GM21381 (cell line): ENCODE results near the gene SLC7A11.

Experiments used
- ATAC-seq: cut with Tn5 transposase; IDR thresholded peaks from one replicate; pipeline ENCODE4 v1.9.1; 2021; ENCODE audit warnings: mild to moderate bottlenecking, moderate library complexity; ENCODE audit not compliant: unreplicated experiment

The SLC7A11 gene

DNA sequence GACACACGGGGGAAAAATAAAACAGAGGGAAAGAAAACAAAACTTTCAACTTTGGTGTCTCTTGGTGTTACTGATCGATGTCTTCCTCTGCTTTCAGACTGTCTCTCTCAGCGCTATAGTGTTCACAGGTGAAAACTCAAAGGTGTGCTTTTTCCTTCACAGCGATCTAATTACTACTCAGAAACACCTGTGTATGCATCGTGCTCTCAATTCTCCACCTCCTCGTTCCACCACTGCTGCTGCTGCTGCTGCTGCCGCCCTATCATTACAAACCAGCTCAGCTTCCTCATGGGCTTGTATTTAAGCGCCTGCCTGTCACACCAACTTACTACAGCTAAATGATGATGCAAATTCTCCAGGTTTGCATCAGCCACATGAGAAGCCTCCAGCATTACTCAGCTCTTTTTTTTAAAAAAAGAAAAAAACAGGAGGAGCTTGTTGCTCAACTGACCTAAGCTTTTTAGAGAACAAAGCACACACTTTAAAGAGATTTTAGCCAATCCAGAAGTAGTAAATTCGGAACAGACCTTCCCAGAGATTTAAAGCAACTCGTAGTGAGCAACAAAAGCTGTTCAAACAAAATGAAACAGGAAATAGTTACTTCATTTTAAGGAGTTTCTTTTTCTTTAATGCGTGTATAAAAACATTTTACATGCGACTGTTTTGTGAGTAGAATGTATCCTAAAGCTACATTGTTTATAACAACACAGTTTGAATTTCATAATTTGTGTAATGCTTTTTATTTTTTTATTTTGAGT, at the start of gene SLC7A11:
Gene SLC7A11, minus strand, starts transcription at position 274 of the 758 bp plus-strand sequence. CDS start 280 bp downstream, outside the sequence.
- ATAC-seq = peak; percentile 98

DNA sequence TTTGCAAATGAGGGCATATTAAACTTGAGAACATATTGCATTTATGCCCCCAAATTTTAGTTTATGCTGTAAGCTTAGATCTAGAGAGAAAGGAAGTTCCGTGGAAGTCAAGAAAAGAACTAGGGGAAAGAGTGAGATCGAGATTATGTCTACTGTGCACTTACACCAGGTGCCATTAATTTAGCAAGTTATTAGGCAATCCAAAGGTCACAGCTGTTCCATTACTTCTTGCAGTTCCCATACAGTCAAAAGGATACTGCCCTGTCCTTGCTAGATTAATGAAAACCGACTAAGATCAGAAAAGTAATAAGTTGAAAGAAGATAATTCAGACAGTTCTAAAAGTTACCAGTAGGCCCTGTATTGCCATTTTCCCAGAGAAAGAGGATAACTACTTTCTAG, 49.3 kb upstream of the SLC7A11 start:
- ATAC-seq = no peak

DNA sequence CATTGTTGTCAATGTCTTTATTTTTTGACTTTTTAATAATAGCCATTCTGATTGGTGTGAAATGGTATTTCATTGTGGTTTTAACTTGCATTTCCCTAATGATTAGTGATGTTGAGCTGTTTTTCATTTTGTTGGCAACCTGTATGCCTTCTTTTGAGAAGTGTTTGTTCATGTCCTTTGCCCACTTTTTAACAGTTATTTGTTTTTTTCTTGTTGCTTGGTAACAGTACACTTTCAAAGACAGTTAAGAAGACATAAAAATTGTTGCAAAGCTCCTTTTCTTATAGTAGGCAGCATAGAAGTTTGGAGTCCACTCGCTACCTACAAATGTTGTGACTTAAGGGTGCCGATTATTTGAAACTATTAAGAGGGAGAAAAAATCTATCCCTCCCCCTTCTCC, 48.7 kb upstream of the SLC7A11 start:
- no peak for ATAC-seq

DNA sequence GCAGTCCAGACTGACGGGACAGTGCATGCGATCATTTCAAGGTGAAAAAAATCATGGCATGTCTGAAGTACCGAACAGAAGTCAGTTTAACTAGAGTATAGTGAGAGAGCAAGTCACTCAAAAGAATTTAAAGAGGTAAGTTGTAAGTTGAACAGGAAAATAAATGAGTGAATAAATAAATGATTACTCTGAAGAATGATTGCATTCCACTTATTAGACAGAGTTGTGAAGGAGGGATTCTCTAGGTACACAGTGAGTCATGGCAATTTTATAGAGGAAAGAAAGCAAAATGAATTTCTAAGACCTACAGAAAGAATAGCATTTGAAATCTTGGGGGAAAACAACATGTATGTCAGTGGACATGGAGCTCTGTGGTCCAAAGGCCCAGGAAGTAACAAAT, 37.1 kb upstream of the SLC7A11 start:
- no peak for ATAC-seq

DNA sequence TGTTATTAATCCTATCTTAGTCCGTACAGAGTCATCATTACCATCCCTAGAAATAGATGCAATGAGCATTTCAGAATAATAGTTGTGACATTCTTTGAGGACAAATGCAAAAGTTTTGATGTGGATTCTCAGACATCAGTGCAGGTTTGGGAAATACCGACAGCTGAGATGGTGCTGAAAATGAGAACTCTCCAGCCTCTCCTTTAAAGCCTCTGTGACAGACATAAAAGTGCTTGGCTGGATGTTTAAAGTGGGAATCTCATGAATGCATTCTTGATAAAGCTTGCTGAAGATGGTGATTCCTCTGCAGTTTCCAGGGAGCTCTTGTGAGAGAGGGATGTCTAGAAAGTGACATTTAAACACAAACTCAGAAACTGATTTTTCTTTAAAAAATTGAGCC, 35.0 kb upstream of the SLC7A11 start:
- ATAC-seq = no peak

DNA sequence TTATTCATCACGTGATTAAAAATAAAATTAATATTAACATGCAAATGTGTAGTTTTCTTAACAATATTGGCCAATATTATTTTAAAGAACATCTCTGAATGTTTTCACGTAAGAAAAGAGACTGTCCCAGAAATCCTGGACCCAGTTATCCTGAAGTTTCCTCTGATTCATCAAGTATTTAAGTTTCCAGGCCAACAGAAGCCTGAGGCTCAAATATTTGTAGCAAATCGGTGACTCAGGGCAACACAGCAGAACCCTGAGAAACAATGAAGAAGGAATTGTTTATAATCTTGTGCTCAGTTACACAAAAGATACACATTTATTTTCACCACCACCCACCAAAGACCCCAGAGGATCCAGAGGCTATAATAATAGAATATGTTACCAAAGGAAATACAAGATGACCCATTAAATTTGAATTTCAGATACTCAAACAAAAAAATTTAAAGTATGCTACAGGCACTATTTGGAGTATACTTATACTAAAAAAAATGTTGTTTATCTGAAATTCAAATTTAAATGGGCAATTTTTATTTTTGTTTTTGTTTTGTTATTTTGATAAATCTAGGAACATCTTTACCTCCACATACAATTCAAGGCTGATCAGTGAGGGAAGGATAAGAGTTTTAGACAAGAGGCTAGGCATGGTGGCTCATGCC, 33.9 kb upstream of the SLC7A11 start:
- no peak for ATAC-seq

DNA sequence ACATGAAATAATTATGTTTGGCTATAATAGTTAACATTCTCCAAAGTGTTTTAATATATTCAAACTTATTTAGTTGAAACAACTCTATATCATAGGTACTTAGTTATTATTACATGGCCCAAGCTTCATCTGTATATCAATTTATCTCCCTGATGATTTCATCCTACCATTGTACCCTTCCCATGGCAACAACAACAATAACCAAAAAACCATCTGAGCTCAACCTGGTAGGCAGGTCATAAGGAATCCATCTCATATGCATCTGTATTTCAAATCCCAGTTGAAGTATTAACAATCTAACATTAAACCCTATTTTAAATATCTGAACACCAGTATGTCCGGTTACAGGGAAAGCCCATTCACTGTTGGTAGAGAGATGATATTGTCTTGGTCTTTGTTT, 33.1 kb upstream of the SLC7A11 start:
- ATAC-seq = no peak

DNA sequence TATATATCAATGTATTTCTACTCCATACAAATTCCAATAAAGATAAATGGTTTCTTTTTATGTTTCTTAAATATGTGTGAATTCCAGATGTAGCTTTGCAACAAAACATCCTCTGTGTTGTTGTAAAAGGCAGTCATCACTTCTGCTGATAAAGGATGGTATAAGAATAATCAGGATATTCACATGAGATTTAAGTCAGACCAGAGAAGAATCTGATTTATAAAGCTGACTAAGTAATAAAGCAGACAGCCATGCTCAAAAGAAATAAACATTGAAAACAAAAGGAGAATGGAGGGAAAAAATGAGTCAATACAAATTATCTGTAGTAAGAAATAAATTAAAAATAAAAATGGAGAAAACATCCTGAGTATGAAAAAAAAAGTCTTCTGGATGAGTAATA, 27.0 kb upstream of the SLC7A11 start:
- no peak for ATAC-seq

DNA sequence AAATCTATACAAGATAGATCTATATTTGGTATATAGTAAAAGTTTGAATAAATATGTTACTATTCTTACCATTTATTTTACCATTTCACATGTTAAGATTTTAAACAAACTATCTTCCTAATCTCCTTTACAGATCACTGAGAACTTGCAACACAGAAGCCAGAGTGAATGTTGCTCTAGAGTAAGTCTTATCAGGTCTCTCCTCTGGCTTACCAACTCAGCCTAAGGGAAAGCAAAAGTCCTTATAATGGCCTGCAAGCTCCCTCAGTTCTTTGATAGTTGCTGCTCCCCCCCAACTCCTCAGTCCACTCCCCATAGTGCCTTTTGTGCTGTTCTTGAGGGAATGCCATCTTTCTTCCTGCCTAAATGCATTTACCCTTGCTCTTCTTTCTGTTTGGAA, 25.7 kb upstream of the SLC7A11 start:
- no peak for ATAC-seq

DNA sequence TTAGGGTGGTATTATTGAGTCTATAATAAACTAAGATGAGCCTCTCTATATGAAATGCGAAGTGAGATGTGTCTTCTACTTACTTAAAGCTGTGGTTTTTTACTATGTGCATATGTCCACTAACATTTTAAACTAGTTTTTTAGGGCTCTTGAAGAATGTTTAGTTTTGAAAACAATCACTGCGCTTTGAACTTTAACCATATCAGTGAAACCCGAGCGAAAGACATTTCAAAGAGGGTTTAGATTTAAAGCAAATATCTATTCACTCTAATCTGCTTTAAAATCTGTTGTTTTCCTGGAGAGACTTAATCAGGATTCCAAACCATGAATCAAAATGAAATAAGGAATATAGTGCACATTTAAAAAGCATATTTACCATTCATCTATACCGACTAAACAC, 24.8 kb upstream of the SLC7A11 start:
- ATAC-seq = no peak

DNA sequence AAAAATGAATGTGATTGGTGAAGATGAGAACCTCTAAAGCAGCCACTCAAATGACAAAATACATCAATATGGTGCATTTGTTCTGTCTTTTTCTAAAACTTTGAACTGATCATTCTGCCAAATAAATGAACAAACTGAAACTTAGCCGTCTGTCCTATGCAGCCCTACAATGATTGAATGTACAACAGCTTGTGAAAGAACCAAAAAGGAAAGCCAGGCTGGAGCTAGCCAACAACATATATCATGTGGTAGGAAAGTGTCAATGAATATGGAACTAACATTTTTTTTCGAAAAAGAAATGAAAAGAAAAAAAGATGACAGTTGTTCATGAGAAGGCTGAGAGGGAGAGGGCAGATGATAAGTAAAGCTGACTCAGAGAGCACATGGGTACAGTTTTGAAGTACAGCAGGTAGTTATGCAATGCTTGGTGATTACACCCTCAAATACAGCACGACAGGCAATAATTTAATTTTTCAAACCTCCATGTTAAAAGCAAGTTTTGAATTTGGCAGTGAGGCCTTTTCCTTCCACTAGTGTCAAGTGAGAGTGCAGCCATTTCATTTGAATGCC, 21.2 kb upstream of the SLC7A11 start:
- no peak for ATAC-seq

DNA sequence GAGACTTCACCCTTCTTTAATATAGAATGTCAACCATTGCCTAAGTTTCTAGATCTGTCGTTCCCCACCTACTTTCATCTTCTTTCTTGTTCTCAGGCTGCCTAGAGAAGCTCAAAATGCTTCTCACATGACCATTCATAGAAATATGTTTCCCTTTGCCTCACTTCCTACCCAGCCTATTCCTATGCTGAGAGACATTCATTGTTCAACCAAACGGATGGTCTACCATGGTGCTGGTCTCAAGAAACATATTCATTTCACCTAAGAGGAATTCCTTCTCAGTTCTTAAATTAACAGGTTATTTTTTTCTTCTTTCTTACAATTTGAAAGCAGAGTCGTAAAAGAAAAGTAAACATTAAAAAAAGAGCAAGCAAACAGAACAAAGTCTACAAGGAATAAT, 20.3 kb upstream of the SLC7A11 start:
- no peak for ATAC-seq

DNA sequence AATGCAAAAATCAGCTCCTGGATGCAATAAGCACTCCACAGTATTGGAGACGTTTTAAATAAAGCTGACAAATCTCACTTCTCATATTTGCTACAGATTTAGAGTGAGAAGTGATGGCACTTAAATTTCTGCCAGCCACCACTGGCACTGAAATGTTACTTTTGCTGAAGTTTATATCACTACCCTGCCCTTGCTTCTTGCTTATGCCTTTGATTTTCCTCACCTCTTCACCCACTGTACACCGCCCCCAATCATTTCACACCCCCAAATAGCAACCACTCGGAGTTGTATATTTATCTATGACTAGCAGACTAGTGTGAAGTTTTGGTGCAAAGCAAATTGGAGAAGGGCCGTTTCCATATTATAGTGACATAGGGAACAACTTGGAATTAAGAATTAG, 19.9 kb upstream of the SLC7A11 start:
- ATAC-seq = no peak

DNA sequence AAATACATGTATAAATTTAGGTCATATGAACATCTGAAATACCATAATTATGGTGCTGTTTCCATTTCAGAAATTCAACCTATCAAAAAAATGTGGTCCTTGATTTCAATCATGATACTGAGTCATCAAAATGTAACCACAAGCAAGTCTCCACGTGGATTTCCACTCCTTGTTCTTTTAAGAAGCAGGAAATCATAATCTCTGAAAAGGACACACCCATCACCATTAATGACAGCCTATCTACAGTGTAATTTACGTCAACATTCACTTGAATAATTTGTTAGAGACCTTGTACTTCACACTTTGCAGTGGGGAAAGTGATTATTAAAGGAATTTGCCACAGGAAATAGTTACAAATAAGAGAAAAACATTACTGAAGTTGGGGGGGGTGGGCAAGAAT, 17.7 kb upstream of the SLC7A11 start:
- no peak for ATAC-seq

DNA sequence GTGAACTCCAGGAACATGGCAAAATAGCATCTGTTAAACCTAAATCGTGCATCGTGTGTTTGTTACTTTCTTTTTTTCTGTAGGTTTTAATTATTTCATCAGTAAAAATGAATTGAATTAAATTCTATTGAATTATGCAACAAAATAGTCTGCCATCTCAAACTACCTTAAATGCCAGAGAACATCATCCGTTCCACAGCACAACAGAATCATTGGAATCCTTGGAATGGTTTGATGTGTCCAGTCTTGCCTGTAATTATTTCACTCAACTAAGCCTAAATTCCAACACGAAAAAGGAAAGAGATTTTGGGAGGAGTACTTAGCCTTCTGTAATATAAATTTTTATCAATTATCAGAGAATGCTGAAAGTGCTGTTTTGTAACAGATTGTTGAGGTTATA, 17.1 kb upstream of the SLC7A11 start:
- no peak for ATAC-seq

DNA sequence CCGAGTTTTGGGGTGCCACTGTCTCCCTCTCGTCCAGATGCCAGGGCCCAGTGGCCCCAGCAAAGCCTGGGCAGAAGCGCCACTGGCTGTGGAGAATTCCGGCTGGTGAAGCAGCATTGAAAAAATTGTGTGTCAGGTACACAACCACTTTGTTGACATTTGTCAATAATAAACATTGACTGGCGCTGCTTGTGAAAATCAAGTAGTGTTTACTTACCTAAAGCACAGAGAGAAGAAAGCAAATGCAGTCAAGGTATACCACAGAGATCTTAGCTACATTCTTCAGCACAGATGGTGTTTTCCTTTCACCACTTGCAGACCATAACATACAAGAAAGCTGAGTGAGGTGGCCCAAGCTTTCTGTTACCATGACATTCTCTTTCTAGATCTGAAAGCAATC, 14.5 kb upstream of the SLC7A11 start:
- no peak for ATAC-seq

DNA sequence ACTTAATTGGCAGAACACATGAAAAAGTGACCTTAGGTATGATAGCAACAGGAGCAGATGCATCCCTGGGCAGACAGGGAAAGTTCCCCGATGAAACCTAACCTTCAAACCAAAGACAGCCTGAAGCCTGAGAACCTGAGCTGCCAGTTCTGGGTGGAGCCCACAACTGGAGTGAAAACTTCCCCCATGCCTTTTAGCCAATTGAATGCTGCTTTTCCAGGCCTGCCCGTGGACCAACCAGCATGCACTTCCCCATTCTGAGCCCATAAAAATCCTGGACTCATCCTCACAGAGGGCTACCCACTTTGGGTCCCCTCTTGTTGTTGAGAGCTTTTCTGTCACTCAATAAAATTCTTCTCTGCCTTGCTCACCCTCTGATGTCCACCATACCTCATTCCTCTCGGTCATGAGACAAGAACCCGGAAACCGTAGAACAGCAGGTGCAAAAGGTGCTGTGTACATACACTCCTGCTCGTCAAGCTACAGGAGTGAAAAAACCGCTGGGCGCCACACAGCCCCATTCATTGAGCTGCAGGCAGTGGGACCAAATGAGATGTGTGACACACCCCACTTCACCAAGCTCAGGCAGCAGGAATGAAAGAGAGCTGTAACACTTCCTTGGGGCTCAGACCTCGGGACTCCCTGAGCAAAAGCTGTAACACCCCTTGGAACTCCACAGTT, 13.9 kb upstream of the SLC7A11 start:
- no peak for ATAC-seq

DNA sequence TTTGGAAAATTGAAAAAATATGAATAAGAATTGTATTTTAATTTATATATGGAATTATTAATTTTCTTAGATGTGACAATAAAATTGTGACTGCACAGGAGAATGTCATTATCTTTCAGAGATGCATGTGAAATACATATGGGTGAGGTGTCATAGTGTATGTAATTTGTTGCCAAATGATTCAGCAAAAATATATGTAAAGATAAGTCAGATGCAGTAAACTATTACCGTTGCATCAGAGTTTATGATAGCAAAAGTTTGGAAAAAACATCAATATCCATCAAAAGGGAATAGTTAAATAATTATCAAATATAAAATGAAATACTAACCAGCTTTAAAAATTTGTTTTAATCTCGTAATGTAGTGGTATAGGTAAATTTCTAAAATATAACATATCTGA, 10.4 kb upstream of the SLC7A11 start:
- ATAC-seq = no peak

DNA sequence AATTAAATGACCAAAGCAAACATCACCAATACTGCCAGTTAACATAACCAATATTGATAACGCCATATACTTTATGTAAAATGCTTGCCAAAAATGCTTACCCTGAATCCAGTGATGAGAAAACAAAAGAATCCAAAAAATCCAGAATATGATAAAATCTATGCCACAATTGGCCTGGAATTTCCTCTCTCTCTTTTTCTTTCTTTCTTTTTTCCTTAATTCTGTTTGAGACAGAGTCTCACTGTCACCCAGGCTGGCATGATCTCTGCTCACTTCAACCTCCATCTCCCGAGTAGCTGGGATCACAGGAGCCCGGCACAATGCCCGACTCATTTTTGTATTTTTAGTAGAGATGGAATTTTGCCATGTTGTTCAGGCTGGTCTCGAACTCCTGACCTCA, 9.8 kb upstream of the SLC7A11 start:
- no peak for ATAC-seq

DNA sequence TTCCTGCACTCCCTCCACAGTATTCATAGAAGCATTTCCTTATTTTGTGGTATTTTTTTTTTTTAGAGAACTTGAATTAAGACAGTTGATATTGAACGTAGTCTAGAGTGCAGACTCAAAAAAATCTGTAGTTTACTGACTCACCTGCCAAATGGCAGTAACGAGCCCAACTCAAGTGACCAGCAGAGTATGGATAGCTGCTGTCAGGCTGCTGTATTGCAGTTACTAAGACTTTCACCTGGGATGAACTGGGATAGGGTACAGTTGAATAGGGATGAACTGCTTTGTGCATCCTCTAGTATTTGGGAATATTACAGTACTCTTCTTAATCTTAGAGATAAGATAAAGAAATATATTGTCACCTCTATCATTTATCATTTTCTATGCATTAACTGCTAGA, 7.0 kb upstream of the SLC7A11 start:
- ATAC-seq = no peak

DNA sequence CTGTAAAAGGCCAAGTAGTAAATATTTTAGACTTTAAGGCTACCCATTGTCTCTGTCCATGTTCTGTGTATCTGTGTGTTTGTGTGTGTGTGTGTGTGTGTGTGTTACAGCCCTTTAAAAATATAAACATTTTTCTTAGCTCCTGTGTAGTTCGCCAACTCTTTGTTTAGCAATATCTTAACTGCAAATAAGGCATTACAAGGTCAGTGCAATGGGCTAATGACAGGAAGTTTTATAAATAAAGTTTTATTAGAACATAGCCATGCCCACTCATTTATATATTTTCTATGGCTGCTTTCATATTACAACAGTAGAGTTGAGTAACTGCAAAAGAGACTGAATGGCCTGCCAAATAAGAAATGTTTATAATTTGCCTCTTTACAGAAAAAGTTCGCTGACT, 5.9 kb upstream of the SLC7A11 start:
- ATAC-seq = no peak

DNA sequence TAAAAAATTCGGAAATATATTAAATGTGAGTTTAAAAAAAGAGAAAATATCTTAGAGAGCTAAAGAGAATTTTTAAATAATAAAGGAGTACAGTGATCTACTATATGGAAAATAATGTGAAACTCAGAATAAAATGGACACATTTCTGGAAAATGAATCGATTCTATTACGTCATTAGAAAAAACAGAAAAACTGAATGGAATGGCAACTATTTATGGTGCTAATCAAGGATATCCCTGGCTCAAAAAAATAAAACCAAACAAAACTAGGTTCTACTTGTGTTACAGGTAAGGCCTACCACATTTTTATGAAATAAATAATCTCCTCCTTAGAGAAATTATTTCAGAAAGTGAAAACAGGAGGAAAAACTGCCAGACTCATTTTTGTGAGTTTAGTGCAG, 5.5 kb upstream of the SLC7A11 start:
- no peak for ATAC-seq
